Dermis blood vessel endothelial cell (primary cell): ENCODE results near the gene LAMB1. TPM values are rescaled to one million over a fixed set of nuclear protein-coding genes. Genes with fewer than 3 reads are reported as not detected.
"Not testable (repeated sequence)": the region's sequence is repeated elsewhere in the genome, so short reads cannot be mapped to it uniquely, and the experiment has no call there.

Source experiments
- DNase-seq: peaks from one replicate; pipeline ENCODE4 v3.0.0; 2010
- total RNA-seq: library from RNA; depleted of rRNA; stranded (reverse); fragments of >200 nt; gene quantifications from 2 replicates; pipeline ENCODE4 v1.2.3, GENCODE V29; 2014

Gene LAMB1
- total RNA-seq, result 485 and 583 TPM in 2 replicates

DNA sequence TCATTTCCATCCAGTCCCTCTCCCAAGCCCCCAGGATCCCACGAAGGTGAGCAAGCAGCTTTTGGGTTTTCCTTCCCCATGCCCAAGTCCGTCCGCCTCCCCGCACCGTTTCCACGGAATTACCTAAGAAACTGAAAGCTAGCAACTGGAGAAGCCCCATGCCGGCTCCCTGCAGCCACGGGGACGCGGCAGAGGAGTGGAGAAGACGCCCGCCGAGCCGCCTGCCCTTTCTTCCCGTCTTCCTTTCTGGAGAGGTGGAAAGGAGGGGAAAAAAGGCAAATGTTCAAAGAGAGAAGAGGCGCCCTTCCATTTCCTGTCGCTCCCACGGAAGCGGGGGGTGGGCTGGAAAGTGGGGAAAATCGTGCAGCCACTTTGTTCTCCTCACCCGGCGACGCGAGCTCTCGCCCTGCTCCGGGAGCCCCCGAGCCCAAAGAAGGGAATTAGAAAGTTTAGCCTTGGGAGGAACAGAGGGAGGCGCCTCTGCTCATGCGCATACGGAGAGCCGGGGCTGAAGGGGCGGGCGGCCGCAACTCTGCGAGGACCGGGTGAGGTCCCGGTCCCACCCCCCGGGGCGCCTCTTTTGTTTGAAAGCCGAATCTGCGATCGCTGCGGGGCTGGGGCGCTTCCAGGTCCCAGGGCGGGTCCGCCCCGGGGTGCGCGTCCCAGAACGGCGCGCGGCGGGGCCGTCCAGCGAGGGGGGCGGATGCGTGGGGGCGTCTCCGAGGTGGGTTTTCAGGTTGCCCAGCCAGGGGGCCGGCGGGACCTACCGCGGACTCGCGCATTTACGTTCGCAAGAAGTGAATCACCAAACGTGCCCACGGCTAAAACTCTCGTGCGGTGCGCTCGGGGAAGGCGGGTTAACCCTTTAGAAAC lies at the start of gene LAMB1:
TSS of gene LAMB1 (minus strand) at position 436 of the 873 bp plus-strand sequence. CDS start at position 160, 276 bp downstream.
- peak; percentile 85 for DNase-seq

DNA sequence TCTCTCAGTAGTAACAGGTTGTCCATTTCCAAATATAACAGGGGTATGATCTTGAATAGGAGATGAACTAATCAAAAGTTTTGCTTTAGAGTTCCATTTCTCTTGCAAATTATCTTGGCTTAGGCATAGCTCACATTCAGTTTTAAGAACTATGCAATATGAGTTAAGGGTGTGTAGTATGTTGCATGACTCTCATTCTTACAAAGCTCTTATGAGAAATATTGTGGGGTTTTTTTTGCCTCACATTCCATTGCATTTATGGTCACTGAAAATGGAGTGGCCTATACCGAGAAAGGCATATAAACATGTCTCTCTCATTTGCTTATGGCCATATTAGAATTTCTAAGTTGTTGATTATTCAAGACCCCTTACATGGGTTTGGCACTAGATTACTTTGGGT lies 48.5 kb upstream of the LAMB1 start:
- DNase-seq, result no peak

DNA sequence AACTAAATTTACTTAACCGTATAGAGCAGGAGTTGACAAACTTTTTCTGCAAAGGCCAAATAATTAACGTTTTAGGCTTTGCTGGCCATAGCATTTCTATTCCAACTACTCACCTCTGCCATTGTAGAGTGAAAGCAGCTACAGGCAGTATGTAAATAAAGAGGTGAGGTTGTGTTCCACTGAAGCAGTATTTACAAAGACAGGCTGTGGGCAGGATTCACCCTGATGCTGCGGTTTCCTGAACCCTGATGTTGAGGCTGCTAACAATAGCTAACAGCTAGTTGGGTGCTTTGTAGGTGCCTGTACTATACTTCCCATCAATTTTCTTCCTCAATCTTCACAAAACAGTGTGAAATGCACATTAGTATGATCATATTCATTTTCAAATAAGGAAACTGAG lies 47.0 kb upstream of the LAMB1 start:
- no peak for DNase-seq

DNA sequence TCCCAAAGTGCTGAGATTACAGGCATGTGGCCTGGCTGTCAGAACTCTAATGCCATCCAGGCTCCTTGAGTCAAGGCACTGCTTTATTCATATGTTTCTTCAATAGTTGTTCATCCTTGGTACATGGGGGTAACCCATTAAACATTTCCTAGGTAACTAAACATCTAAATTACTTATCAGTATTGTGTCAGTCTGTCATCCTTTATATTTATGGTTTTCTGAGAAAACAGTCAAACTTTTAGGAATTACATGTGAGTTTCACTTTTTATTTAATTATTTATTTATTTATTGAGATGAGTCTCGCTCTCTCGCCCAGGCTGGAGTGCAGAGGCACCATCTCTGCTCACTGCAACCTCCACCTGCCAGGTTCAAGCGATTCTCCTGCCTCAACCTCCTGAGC lies 45.5 kb upstream of the LAMB1 start:
- no peak for DNase-seq

DNA sequence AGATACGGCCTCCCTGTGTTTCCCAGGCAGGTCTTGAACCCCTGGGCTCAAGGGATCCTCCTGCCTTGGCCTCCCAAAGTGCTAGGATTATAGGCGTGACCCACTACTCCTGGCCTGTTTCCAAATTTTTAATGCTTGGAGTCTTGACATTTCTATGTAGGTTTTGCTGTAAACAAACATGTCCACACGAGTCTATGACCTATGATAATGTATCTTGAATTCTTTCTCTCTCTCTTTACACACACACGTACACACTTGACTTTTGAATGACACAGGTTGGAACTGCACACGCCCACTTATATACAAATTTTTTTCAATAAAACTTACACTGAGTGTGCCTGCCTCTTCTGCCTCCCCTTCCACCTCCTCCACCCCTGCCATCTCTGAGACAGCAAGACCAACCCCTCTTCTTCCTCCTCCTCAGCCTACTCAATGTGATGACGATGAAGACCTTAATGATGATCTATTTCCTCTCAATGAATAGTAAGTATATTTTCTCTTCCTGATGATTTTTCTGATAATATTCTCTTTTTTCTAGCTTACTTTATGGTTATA lies 44.1 kb upstream of the LAMB1 start:
- DNase-seq, result no peak

DNA sequence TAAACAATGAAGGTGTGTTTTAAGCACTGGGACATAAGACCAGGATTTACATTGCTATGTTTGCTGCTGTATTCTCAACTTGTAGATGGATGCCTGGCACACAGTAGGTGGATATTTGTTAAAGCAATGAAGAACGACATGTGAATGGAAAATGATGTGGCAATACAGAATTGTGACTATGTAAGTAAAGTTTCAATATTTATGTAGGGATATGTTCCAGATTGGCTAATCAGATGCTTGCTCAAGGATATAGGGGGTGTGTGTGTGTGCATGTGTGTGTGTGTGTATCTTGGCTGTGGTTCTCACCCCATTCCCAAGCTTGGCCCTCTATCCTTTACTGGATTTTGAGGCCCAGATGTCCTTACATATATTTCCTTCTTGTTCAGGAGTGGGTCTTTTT lies 42.7 kb upstream of the LAMB1 start:
- no peak for DNase-seq

DNA sequence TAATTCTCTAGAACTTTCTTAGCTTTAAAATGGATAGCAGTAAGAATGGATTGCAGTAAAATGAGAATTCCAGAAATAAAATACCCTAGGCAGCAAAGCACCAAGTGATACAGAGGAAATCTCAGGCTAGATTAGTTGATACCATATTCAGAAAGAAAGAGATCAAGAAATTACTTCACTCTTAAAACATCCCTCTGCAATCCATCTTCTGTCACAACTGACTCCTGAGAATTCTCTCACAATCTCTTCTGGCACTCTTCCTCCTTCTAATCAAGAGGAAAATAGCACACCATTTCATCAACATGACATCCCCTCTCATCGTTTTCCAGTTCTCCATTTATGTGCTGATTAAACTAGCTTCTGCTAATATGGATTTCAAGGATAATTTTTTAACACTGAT lies 42.2 kb upstream of the LAMB1 start:
- no peak for DNase-seq

DNA sequence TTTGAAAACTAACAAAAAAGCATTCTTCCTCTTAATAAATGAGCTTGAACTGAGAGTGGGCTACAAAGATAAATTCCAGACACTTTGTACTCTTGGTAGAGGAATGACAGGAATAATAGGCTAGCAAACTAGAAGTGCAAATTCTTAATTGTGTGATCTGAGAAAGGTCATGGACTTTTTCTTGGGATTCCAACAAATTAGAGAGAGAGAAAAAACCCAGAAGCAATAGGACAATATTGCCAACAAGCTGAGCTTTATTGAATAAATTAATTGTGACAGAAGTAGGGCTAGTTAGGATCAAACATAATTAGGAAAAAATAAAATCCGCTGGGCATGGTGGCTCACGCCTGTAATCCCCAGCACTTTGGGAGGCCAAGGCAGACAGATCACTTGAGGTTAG lies 41.4 kb upstream of the LAMB1 start:
- DNase-seq, result no peak

DNA sequence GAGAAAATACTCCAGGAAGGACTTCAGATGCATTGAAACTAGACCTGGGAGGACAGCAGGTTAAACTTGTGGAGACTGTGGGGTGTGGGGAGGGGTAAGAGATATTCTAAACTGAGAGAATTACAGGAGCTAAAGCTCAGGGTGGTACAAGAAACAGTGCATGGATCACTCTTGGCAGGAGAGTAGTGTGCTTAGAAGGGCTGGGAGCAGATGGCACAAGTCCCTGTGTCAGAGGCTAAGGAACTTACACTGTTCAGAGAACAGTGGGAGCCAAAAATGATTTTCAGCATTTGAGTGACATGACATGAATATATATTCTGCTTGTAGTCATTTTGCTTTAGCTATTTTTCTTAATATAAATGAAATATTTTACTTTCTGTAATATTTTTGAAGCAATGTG lies 36.0 kb upstream of the LAMB1 start:
- no peak for DNase-seq

DNA sequence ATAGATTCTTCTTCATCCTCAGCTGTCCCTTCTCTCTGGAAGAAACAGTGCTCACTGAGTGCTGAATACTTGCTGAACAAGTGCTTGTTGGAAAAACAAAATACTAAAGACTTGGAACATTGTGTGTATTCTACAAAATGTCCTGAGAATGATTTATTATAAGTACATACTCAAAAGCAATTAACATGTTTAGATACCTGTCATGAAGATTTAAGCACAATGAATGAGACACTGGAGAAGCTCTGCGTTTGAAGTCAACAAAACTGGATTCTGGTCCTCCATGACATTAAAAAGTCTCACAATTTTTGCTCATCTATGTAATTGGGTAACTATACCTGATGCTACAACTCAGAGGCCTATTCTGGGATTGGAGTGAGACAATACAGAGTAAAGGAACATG lies 34.8 kb upstream of the LAMB1 start:
- no peak for DNase-seq

DNA sequence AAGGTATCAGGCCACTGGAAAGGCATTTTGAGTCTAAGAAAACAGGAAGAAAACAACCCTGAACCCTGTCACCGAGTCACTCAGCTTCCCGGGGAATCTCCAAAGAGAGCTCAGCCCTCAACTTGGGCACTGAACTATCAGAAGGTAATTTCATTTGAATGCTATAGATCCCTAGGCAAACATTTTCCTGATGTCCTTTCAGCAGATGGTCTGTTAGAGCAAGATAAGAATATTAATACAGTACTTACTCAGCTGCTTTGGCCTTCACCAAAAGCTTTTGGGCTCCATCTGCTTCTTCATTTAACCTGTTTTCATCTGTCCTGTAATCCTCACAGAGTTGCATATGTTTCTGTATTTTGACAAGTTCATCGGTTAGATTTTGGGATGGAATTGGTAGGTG lies 34.2 kb upstream of the LAMB1 start:
- DNase-seq, result no peak

DNA sequence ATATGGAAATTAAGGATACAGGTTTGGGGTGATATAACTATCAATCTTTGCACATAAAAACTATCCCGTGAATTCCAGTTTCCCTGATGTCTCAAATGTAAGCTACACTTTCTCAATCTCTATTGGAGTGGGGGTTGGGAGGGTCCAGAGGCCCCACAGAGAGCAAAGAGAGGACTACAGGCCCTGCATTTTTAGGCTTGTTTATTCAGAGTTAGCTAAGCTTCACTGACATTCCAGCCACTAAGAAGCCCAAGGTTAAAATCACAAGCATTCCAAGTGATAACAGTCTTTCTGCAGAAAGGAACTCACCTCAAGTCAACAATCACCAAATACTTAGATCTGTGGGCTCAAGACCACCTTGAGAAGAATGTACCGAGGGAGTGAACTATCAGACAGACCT lies 31.6 kb upstream of the LAMB1 start:
- DNase-seq, result no peak

DNA sequence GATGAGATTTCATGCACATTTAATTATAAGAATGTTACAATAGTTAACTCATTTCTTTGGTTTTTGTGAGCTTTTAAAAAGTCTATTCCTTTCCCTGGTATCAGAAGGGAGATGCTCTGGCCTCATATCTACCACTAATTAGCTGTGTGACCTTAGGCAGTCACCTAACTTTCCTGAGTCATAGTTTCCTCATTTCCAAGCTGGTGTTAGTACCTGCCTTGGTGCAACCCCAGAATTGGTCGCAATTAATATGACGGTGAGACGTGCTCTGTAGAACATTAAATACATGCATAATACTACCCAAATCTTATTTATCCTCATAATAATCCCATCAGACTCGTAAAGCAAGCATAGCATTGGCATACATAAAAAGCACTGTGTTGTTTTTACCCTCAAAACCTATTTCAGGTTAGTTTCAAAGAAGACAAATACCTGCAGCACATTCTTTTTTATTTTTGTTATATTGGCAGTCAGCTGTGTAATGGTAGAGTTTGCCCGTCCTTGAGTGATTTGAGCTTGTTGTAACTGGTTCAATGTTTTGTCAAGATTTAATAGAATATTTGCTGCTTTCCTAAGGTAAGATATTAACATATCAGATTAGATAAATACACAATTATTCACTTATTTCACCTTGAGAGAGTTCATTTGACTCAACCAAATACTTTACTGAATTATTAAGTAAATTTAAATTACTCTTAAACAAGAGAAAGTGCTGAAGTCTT lies 31.0 kb upstream of the LAMB1 start:
- no peak for DNase-seq

DNA sequence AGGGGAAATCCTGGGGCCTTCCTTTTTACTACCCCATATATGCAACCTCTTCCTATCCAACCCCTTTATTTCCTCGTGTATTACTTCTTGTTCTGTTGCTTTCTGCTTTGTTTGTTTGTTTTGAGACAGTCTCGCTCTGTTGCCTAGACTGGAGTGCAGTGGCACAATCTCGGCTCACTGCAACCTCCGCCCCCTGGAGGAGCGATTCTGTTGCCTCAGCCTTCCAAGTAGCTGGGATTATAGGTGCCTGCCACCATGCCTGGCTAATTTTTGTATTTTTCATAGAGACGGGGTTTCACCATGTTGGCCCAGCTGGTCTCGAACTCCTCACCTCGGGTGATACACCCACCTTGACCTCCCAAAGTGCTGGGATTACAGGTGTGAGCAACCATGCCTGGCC lies 30.3 kb upstream of the LAMB1 start:
- not testable (repeated sequence) for DNase-seq

DNA sequence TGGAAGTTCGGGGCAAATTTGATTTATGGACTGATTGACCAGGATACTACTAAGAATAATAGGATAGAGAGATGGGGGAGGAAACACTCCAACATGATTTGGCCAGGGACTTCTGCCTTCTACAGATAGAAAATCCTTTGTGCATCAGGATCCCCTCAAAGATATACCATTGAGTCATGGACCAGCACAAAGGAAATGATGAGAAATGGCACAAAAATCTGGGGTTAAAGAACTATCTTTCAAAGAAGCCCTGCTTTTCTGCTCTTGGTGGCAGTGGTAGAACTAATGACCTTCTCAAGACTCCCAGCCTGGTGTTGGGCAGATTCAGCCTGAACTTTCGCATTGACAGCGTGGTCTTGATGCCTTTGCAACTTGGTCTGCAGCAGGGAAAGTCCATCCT lies 27.6 kb upstream of the LAMB1 start:
- no peak for DNase-seq

DNA sequence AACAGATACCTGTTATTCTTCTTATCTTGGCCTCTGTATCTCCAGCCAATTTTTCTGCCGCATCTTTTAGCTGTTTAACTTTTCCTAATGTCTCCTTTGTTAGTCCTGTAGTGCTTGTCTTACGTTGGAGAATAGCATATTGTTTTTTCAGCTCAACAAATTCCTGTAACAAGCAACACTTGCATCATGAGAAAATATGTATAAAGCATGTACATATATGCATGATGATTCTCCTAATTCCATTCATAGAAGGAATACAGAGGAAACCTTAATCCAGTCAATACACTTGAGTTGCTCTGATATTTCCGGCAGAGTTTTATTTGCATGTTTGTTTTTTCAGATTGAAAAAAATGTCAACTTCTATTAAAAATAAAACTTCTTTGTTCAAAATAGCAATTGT lies 26.1 kb upstream of the LAMB1 start:
- DNase-seq, result no peak

DNA sequence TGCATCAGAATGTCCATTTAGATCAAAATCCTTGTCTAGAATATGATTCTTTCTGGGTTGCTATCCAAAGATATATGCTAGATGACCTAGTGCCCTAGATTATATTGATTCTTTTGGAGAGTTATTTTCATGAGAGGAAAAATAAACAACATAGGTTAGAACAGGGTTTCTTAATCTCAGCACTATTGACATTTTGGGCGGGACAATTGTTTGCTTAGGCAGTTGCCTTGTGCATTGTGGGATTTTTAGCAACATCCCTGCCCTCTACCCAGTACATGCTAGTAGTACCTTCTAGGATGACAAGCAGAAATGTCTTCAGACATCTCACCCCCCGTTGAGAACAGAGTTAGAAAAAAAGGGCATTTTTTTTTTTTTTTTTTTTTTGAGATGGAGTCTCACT lies 25.1 kb upstream of the LAMB1 start:
- no peak for DNase-seq

DNA sequence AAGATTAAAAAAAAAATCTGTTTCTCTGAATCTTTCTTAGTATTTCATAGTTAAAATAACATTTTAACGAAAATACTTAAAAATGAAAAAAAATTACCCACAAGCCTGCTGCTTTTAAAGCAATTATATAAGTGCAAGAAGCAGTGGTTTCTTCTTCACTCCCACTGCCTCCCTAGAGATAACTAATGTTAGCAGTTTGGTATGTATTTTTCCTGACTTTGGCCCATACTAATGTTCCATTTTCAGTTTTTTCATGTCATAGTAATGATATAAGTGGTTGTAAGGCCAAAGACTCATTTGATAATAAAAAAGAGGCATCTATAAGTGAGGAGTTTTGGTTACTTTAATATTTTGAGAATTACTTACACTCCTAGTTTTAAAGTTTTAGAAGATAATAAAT lies 24.3 kb upstream of the LAMB1 start:
- no peak for DNase-seq

DNA sequence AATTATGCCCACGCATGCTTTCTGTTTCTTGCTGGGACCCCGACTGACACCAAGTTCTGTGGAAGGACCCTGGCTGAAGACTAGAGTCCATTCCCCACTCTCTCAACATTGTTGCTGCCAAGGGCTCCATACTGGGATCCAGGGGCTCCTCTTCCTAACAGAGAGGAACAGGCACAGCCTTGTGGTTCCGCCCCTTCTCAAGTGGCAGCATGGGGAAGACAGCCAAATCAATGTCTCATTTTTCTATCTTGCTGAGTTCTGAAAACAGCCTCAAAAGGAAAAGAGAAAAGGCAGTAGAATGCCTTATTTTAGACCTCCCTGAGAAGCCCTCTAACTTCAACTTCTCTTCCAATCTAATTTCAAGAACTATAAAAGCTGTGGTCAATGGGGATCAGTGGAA lies 23.7 kb upstream of the LAMB1 start:
- DNase-seq, result no peak

DNA sequence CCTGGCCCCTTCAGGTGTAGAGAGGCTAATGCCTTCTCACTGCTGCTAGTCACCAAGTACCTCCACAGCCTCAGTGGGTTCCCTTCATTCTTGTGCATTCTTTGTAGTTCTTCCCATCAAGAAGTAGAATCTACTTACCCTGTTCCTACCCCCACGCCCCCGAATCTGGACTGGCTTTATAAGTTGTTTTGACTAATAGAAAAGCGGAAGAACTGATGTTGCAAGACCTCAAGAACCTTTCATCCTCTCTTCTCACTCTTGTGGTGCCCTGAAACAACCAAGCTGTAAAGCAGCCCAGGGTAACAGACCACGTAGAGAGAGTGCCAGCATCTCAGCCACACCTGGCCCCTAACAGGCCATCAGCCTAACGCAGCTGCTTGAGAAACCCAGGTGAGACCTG lies 23.2 kb upstream of the LAMB1 start:
- DNase-seq, result no peak

DNA sequence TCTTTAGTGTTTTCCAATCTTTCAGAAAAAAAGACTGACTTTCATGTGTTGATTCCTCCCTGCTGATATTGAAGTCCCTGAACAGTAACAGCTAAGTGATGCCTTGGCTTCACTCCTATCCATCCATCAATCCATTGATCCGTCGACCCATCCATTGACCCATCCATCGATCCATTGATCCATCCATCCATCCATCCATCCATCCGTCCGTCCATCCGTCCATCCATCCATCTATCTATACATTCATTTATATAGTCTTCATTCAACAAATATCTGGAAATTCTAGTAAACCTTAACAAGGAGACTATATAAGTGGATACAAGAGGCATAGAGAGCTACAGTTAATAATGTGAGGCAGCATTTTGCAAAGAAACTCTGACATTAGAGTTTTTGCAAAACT lies 21.6 kb upstream of the LAMB1 start:
- DNase-seq, result no peak

DNA sequence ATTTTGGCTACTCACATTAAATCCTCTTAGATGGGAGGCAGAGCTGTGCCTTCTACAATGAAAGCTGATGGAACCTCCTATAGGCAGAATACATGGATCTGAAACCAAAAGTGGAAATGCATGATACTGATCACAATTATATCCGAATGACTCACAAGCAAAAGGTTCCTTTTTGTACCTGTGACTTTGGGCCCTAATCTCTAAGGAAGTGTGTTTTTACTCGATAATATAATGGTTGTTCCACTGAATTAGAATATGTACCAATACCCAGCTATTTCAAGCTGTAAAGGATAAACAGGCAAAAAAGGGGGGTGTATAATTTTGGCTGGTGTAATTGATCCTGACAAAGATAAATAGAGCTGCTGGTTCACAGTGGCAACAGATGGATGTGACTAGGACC lies 17.6 kb upstream of the LAMB1 start:
- peak; percentile 68 for DNase-seq

DNA sequence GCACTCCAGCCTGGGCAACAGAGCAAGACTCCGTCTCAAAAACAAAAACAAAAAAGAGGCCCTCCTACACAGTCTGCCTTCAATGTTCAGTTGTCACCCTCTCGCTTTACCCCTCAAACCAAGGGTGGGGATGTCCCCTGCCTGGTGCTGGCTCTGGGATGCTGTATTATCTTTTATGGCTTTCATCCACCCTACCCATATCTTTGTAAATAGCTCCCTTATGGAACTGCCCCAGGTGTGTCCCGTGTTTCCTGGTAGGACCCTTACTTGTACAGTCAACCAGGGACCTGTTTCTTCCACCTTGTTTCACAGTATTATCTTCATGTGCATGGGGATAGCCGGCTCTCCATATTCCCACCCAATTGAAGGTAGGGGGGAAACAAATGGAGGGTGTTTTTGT lies 15.7 kb upstream of the LAMB1 start:
- DNase-seq, result no peak

DNA sequence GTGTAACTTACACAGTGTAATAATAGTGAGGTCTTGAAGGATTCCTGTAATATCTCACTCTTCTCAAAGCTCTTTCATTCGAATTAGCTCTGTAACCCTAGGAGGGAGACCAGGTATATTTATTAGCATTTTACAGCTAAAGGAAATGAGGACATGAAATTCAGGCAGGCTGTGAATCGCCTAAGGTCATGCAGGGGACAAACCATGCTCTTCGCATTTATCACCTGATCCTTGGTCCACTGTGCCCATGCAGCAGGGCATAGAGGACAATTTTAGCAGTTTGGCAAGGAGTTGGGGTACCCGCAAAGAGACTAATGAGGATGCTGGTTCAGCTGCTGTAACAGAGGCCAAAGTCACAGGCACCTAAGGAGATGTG lies 14.8 kb upstream of the LAMB1 start:
- DNase-seq, result no peak
